IMR-90 (cell line): ENCODE results near the gene BRF1. TPM values are rescaled to one million over a fixed set of nuclear protein-coding genes. Genes with fewer than 3 reads are reported as not detected.

Experiments used
- ATAC-seq: fragments of 200-7000 bp; cut with Tn5 transposase; 2 replicates; pipeline ENCODE4 v1.9.1; 2020; ENCODE audit warnings: low read depth, mild to moderate bottlenecking, moderate library complexity
- BruUV-seq: library from RNA; stranded (reverse); fragments of 400-500 nt; replicated peaks from 2 replicates; lab custom pipeline; 2021; lab: Mats Ljungman, UMichigan
- CTCF ChIA-PET: fragments of 300-600 bp; formaldehyde crosslinking; extraction: SDS; loops from one replicate; lab custom pipeline; 2021; ENCODE audit warnings: antibody characterized with exemption; lab: Yijun Ruan, JAX
- POLR2A ChIA-PET: fragments of 300-600 bp; sonication (Branson Sonifier 250); formaldehyde crosslinking; loops from one replicate; lab custom pipeline; 2022; ENCODE audit warnings: antibody characterized with exemption; ENCODE audit not compliant: unreplicated experiment; lab: Charles Lee
- DNase-seq: peaks from one replicate; pipeline ENCODE4 v3.0.0; 2013
- H2AFZ ChIP-seq: replicated peaks from 2 replicates; pipeline ENCODE3; 2013; ENCODE audit warnings: low read length, mild to moderate bottlenecking; ENCODE audit not compliant: poor library complexity
- H2AK5ac ChIP-seq: 2 replicates; pipeline ENCODE4 v1.6.1; 2013; ENCODE audit warnings: low read depth, low read length, inconsistent platforms
- H2AK9ac ChIP-seq: replicated peaks from 2 replicates; pipeline ENCODE3; 2013; ENCODE audit warnings: mild to moderate bottlenecking, low read depth, low read length, moderate library complexity; ENCODE audit not compliant: poor library complexity
- H2BK120ac ChIP-seq: 2 replicates; pipeline ENCODE4 v1.6.1; 2013; ENCODE audit warnings: low read depth, low read length, inconsistent platforms
- H2BK15ac ChIP-seq: 3 replicates; pipeline ENCODE4 v1.6.1; 2013; ENCODE audit warnings: low read depth, low read length, inconsistent platforms
- H2BK20ac ChIP-seq: 2 replicates; pipeline ENCODE4 v1.6.1; 2013; ENCODE audit warnings: low read depth, mild to moderate bottlenecking, inconsistent platforms, low read length, moderate library complexity
- H2BK5ac ChIP-seq: 2 replicates; pipeline ENCODE4 v1.6.1; 2013; ENCODE audit warnings: mild to moderate bottlenecking, low read depth, low read length, inconsistent platforms; ENCODE audit not compliant: poor library complexity, severe bottlenecking
- H3K14ac ChIP-seq: replicated peaks from 2 replicates; pipeline ENCODE4 v1.6.1; 2013; ENCODE audit warnings: low read depth, low read length, inconsistent platforms
- H3K18ac ChIP-seq: 2 replicates; pipeline ENCODE4 v1.6.1; 2013; ENCODE audit warnings: low read depth, low read length, control low read depth
- H3K23ac ChIP-seq: 2 replicates; pipeline ENCODE4 v1.6.1; 2013; ENCODE audit warnings: low read depth, low read length, inconsistent platforms
- H3K27ac ChIP-seq: 2 replicates; pipeline ENCODE4 v1.5.1; 2013; ENCODE audit warnings: mild to moderate bottlenecking, control low read depth, low read length; ENCODE audit not compliant: insufficient read depth
- H3K27me3 ChIP-seq: 2 replicates; pipeline ENCODE4 v1.6.1; 2013; ENCODE audit warnings: low read length; ENCODE audit not compliant: control insufficient read depth, insufficient read depth
- H3K36me3 ChIP-seq: 2 replicates; pipeline ENCODE4 v1.6.1; 2013; ENCODE audit warnings: low read length, mixed read lengths; ENCODE audit not compliant: control insufficient read depth, insufficient read depth
- H3K4ac ChIP-seq: 2 replicates; pipeline ENCODE4 v1.6.1; 2013; ENCODE audit warnings: low read depth, low read length, inconsistent platforms
- H3K4me1 ChIP-seq: 2 replicates; pipeline ENCODE4 v1.6.1; 2013; ENCODE audit warnings: low read length, mixed read lengths; ENCODE audit not compliant: control insufficient read depth, insufficient read depth
- H3K4me2 ChIP-seq: 2 replicates; pipeline ENCODE4 v1.6.1; 2013; ENCODE audit warnings: low read depth, mild to moderate bottlenecking, control low read depth, low read length, moderate library complexity
- H3K4me3 ChIP-seq: 2 replicates; pipeline ENCODE4 v1.5.1; 2013; ENCODE audit warnings: low read depth, mild to moderate bottlenecking, control low read depth, low read length, moderate library complexity; ENCODE audit not compliant: insufficient read depth
- H3K56ac ChIP-seq: 2 replicates; pipeline ENCODE4 v1.6.1; 2013; ENCODE audit warnings: low read length, inconsistent platforms; ENCODE audit not compliant: insufficient read depth; ENCODE audit errors: extremely low read depth
- H3K79me1 ChIP-seq, 2 experiments: 2 replicates each; pipeline ENCODE4 v1.6.1; 2013; ENCODE audit warnings: low read length in 2 of 2, inconsistent platforms in 1 of 2, low read depth in 1 of 2
- H3K9ac ChIP-seq: 2 replicates; pipeline ENCODE4 v1.6.1; 2013; ENCODE audit warnings: low read depth, low read length, control low read depth
- H3K9me1 ChIP-seq: 2 replicates; pipeline ENCODE4 v1.6.1; 2013; ENCODE audit warnings: low read length, inconsistent platforms; ENCODE audit not compliant: insufficient read depth
- H3K9me3 ChIP-seq: 2 replicates; pipeline ENCODE4 v1.6.1; 2013; ENCODE audit warnings: low read length; ENCODE audit not compliant: control insufficient read depth, insufficient read depth
- H4K20me1 ChIP-seq: 2 replicates; pipeline ENCODE4 v1.6.1; 2013; ENCODE audit warnings: low read length, inconsistent platforms; ENCODE audit not compliant: insufficient read depth
- H4K5ac ChIP-seq: 2 replicates; pipeline ENCODE4 v1.6.1; 2013; ENCODE audit warnings: mild to moderate bottlenecking, low read depth, low read length, control low read depth
- H4K8ac ChIP-seq, 2 experiments: 2 replicates each; pipeline ENCODE4 v1.6.1; 2013; ENCODE audit warnings: low read depth in 2 of 2, low read length in 2 of 2, control low read depth in 1 of 2, inconsistent platforms in 1 of 2
- H4K91ac ChIP-seq: 2 replicates; pipeline ENCODE4 v1.6.1; 2013; ENCODE audit warnings: low read depth, low read length, inconsistent platforms; ENCODE audit not compliant: insufficient read depth
- CEBPB ChIP-seq: IDR thresholded peaks from 2 replicates; pipeline ENCODE4 v1.6.1; 2012; ENCODE audit warnings: low read depth, low read length, improper control_type of control experiment
- FOS ChIP-seq: fragments of 150-350 bp; IDR thresholded peaks from 2 replicates; pipeline ENCODE4 v1.6.1; 2016; ENCODE audit warnings: low read depth, low read length
- MAFK ChIP-seq: IDR thresholded peaks from 2 replicates; pipeline ENCODE4 v1.6.1; 2012; ENCODE audit warnings: low read depth, low read length, improper control_type of control experiment
- RAD21 ChIP-seq: IDR thresholded peaks from 2 replicates; pipeline ENCODE4 v1.6.1; 2012; ENCODE audit warnings: low read length, improper control_type of control experiment
- RCOR1 ChIP-seq: IDR thresholded peaks from 2 replicates; pipeline ENCODE4 v1.6.1; 2012; ENCODE audit warnings: mild to moderate bottlenecking, low read length, improper control_type of control experiment; ENCODE audit not compliant: insufficient replicate concordance
- RFX5 ChIP-seq: IDR thresholded peaks from 2 replicates; pipeline ENCODE4 v1.8.0; 2012; ENCODE audit warnings: low read depth, mild to moderate bottlenecking, low read length, moderate library complexity
- SMC3 ChIP-seq: fragments of 150-350 bp; IDR thresholded peaks from 2 replicates; pipeline ENCODE4 v1.6.1; 2016; ENCODE audit warnings: low read depth, mild to moderate bottlenecking, antibody characterized with exemption, low read length, moderate library complexity
- WGBS, 2 experiments: methylation state at CpG; one replicate each; pipeline versions ENCODE4 v1.1.5 to v1.1.7; 2013; ENCODE audit warnings: missing lambda C conversion rate in 2 of 2; ENCODE audit not compliant: insufficient read length in 1 of 2; ENCODE audit errors: extremely low coverage in 2 of 2; 5-methylcytosine and 5-hydroxymethylcytosine counted together
- dilution Hi-C: fragments of 300-500 bp; cut with HindIII; formaldehyde crosslinking; loops from one replicate; pipeline ENCODE4 v1.14.3; 2018; ENCODE audit warnings: low sequenced_read_pairs; ENCODE audit not compliant: unreplicated experiment
- in situ Hi-C: fragments of 300-500 bp; cut with MboI; formaldehyde crosslinking; loops from 3 replicates; pipeline ENCODE4 v1.14.3; 2019; ENCODE audit warnings: low sequenced_read_pairs, inconsistent platforms, mixed read lengths
- intact Hi-C: fragments of 100-400 bp; cut with micrococcal nuclease; formaldehyde crosslinking; loops from 2 replicates; pipeline ENCODE4 v1.10.0; 2022
- polyA plus RNA-seq, 3 experiments: library from polyadenylated mRNA; depleted of rRNA; stranded (reverse); fragments of >200 nt; gene quantifications; 2 replicates each; pipeline ENCODE4 v1.2.3, GENCODE V29; 2012; ENCODE audit warnings: low replicate concordance in 1 of 3
- total RNA-seq: library from RNA; depleted of rRNA; stranded (reverse); fragments of >200 nt; gene quantifications from 2 replicates; pipeline ENCODE4 v1.2.3, GENCODE V29; 2012
- TF ChIP-seq, protein P1 (sequence below): conservative IDR thresholded peaks from 2 replicates; pipeline ENCODE4 v1.5.1; 2012; ENCODE audit warnings: mild to moderate bottlenecking, low read depth, low read length, improper control_type of control experiment
- TF ChIP-seq, protein P2 (sequence below): fragments of 150-350 bp; IDR thresholded peaks from 2 replicates; pipeline ENCODE4 v1.6.1; 2017; ENCODE audit warnings: mild to moderate bottlenecking, antibody characterized with exemption, low read length, low read depth
- TF ChIP-seq, protein P3 (sequence below): fragments of 150-350 bp; IDR thresholded peaks from 2 replicates; pipeline ENCODE4 v1.6.1; 2016; ENCODE audit warnings: low read depth, mild to moderate bottlenecking, low read length, moderate library complexity, borderline replicate concordance

The BRF1 gene
- total and polyA plus RNA-seq, 2 of the 4 experiments (the other 2 are of a cell fraction) = 12.4 to 16.7 TPM

DNA sequence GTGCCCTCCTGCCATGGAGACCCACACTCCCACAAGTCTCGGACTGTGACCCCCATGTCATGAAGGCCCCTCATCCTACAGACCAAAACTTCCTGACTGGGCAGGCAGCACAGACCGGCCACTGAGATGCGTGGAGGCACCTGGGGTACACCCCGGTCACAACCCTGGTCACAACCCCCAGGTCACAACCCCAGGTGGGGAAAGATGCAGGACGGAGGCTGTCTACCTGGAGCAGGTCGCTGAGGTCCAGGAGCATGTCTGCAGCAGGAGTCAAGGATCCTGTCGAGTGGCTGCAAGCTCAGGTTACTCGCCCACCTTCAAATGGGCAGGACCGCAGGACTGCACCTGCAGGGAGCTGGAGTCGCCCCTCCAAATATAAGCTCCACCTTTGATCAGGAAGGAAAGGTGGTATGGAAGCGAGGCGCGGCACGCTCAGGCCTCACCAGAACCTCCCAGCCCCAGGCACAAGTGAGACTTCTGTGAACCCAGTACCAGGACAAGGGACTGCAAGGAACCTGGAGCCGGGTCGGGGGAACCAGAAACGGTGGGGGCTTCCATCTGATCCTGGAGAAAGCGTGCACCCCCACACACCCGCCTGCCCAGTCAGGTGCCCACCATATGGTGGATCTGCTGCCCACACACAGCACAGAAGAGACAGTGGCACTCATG, 44.4 kb downstream of the BRF1 start:
- H2BK20ac ChIP-seq = no peak overlapping the region
- intact Hi-C loops (no loop called here), in situ Hi-C loops (no loop called here), dilution Hi-C loops (no loop called here)
- ChIA-PET POLR2A (no interaction called here), CTCF (no interaction called here)
- no peak overlapping the region for H2AFZ ChIP-seq
- H3K23ac ChIP-seq = no peak overlapping the region
- H3K27ac ChIP-seq = no peak overlapping the region
- no TSS peak for BruUV-seq
- no peak overlapping the region for H2AK9ac ChIP-seq
- no peak overlapping the region for H4K91ac ChIP-seq
- peaks cover 11 to 21% of the 10 kb centered on the region in 2 experiments; a peak in 3 of 4 replicates for H3K79me1 ChIP-seq
- no peak overlapping the region for H3K4ac ChIP-seq
- no peak overlapping the region for H3K18ac ChIP-seq
- H2BK15ac ChIP-seq = no peak overlapping the region
- H3K9ac ChIP-seq = no peak overlapping the region
- no peaks in the 10 kb centered on the region for H3K9me3 ChIP-seq
- no peak overlapping the region for H2AK5ac ChIP-seq
- H3K4me3 ChIP-seq = no peak overlapping the region
- no peak overlapping the region for H4K5ac ChIP-seq
- no peak overlapping the region for H2BK5ac ChIP-seq
- no peak for ATAC-seq
- no peak overlapping the region for H2BK120ac ChIP-seq
- TF ChIP-seq, protein P1, sequence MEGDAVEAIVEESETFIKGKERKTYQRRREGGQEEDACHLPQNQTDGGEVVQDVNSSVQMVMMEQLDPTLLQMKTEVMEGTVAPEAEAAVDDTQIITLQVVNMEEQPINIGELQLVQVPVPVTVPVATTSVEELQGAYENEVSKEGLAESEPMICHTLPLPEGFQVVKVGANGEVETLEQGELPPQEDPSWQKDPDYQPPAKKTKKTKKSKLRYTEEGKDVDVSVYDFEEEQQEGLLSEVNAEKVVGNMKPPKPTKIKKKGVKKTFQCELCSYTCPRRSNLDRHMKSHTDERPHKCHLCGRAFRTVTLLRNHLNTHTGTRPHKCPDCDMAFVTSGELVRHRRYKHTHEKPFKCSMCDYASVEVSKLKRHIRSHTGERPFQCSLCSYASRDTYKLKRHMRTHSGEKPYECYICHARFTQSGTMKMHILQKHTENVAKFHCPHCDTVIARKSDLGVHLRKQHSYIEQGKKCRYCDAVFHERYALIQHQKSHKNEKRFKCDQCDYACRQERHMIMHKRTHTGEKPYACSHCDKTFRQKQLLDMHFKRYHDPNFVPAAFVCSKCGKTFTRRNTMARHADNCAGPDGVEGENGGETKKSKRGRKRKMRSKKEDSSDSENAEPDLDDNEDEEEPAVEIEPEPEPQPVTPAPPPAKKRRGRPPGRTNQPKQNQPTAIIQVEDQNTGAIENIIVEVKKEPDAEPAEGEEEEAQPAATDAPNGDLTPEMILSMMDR = no peak
- no peak for TF ChIP-seq RCOR1
- TF ChIP-seq RAD21 = no peak
- TF ChIP-seq FOS = no peak
- no peak for TF ChIP-seq SMC3
- TF ChIP-seq RFX5 = no peak
- TF ChIP-seq MAFK = no peak
- TF ChIP-seq, protein P2, sequence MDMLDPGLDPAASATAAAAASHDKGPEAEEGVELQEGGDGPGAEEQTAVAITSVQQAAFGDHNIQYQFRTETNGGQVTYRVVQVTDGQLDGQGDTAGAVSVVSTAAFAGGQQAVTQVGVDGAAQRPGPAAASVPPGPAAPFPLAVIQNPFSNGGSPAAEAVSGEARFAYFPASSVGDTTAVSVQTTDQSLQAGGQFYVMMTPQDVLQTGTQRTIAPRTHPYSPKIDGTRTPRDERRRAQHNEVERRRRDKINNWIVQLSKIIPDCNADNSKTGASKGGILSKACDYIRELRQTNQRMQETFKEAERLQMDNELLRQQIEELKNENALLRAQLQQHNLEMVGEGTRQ = no peak
- no peak for TF ChIP-seq CEBPB
- TF ChIP-seq, protein P3, sequence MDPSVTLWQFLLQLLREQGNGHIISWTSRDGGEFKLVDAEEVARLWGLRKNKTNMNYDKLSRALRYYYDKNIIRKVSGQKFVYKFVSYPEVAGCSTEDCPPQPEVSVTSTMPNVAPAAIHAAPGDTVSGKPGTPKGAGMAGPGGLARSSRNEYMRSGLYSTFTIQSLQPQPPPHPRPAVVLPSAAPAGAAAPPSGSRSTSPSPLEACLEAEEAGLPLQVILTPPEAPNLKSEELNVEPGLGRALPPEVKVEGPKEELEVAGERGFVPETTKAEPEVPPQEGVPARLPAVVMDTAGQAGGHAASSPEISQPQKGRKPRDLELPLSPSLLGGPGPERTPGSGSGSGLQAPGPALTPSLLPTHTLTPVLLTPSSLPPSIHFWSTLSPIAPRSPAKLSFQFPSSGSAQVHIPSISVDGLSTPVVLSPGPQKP = no peak
- H3K27me3 ChIP-seq = no peaks in the 10 kb centered on the region
- 94% methylated on average over 7 of the region's 19 CpGs; no CpG with 5 or more reads in 1 of the 2 experiments for WGBS, 2 experiments
- H3K14ac ChIP-seq = no peak overlapping the region
- no peak for DNase-seq
- 0 out of 2 replicates have a peak, but pooled peaks cover 9% of the 10 kb centered on the region for H3K9me1 ChIP-seq
- no peak overlapping the region for H3K56ac ChIP-seq
- peaks cover 8% of the 10 kb centered on the region for H3K4me1 ChIP-seq
- peaks cover 28% of the 10 kb centered on the region for H3K36me3 ChIP-seq
- H4K20me1 ChIP-seq = peaks cover 12% of the 10 kb centered on the region; the same call in 1 of the 2 replicates
- no peak overlapping the region for H4K8ac ChIP-seq
- H3K4me2 ChIP-seq = no peak overlapping the region
